Measurements from ENCODE around the gene TP53AIP1.

Gene TP53AIP1

DNA sequence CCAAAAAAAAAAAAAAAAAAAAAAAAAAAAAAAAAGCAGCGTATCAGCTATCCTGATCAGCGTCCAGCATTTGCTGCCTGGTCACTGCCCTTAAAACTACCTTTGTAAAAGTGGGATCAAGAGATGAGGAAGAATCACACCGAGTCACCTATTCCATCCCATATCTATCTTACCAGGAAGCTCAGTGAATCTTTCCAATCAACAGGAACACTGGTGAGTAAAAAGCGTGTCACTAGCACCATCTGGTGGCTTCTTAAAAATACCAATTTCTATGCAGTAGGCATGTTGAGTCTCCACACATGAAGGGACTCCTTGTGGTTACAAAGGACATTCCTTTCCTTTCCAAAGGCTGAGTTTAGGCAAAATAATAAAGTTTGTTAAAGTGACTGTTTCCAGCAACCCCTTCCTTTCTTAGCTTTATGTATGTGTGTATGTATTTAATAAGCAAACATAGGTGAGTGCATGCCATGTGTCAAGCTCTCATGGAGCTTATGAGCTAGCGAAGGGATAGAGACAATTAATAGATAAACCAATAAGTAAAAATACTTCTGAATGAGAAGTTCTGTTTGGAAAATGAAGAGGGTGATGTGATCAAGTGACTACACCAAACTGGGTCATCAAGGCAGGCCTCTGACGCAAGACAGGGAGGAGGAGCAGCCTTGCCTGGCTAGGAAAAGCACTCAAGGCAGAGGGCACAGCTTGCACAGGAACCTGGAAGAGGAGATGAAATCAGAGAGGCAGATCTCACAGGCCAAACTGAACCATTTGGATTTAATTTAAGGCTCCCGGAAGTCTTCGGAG, 13.9 kb upstream of the TP53AIP1 start:
- no peaks in the 10 kb centered on the region for H3K27me3 ChIP-seq (ENCODE audit: insufficient read depth, insufficient read length)
- no peaks in the 10 kb centered on the region for H3K9me3 ChIP-seq (ENCODE audit: insufficient read depth, low read length)
- H3K4me1 ChIP-seq (ENCODE audit: insufficient read depth, insufficient read length) = no peaks in the 10 kb centered on the region
- H3K36me3 ChIP-seq (ENCODE audit: insufficient read depth, insufficient read length, low read length) = no peaks in the 10 kb centered on the region
- DNase-seq (ENCODE audit: low read depth, low spot score) = peak; percentile 60
- no peak for TF ChIP-seq YY1 (IDR thresholded peaks at IDR 0.05; ENCODE audit: insufficient read depth, insufficient read length)
- no peak for TF ChIP-seq ZNF274 (IDR thresholded peaks at IDR 0.05; ENCODE audit: low read depth, low read length)
- TF ChIP-seq SUZ12 (IDR thresholded peaks at IDR 0.05; ENCODE audit: extremely low read depth, insufficient read depth, insufficient read length) = no peak
- no peak overlapping the region for H3K9ac ChIP-seq (ENCODE audit: insufficient read length, low read depth)
- H3K4me3 ChIP-seq (ENCODE audit: insufficient read length, low read depth) = no peak overlapping the region

DNA sequence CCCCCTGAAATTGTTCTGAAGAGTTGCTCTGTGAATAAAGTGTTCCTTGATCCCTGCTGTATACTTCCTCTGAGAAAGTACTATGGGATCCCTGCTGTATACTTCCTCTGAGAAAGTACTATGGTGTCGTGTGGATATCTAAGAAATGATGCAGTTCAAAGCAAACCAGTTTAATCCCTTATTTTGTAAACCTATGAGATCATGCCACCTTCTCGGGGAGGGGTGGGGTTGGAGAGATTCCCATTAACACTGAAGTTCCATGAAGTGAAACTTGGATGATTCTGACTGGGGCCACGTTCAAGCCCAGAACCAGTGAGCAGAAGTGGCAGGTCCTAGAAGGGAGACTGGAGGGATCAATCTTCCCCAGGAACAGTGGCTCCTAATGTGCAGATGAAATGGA, 13.0 kb upstream of the TP53AIP1 start:
- no peak overlapping the region for H3K9ac ChIP-seq (ENCODE audit: insufficient read length, low read depth)
- no peak for TF ChIP-seq YY1 (IDR thresholded peaks at IDR 0.05; ENCODE audit: insufficient read depth, insufficient read length)
- no peak for TF ChIP-seq ZNF274 (IDR thresholded peaks at IDR 0.05; ENCODE audit: low read depth, low read length)
- TF ChIP-seq SUZ12 (IDR thresholded peaks at IDR 0.05; ENCODE audit: extremely low read depth, insufficient read depth, insufficient read length) = no peak
- no peaks in the 10 kb centered on the region for H3K36me3 ChIP-seq (ENCODE audit: insufficient read depth, insufficient read length, low read length)
- H3K4me1 ChIP-seq (ENCODE audit: insufficient read depth, insufficient read length) = no peaks in the 10 kb centered on the region
- no peaks in the 10 kb centered on the region for H3K9me3 ChIP-seq (ENCODE audit: insufficient read depth, low read length)
- no peak overlapping the region for H3K4me3 ChIP-seq (ENCODE audit: insufficient read length, low read depth)
- DNase-seq (ENCODE audit: low read depth, low spot score) = no peak
- no peaks in the 10 kb centered on the region for H3K27me3 ChIP-seq (ENCODE audit: insufficient read depth, insufficient read length)

DNA sequence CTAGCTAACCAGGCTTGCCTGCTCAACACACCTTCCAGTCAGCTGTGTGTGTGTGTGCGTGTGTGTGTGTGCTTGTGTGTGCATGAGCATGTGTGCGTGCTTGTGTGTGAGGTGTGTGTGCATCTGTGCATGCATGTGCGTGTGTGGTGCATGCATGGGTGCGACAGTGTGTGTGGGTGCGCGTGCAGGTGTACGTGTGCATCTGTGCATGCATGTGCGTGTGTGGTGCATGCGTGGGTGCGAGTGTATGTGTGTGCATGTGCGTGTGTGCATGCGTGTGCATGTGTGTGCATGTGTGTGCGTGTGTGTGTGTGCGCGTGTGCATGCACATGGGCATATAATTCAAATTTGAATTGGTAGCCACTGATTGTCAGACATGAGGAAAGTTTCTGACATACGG, 10.5 kb upstream of the TP53AIP1 start:
- TF ChIP-seq SUZ12 (IDR thresholded peaks at IDR 0.05; ENCODE audit: extremely low read depth, insufficient read depth, insufficient read length) (no peak), YY1 (IDR thresholded peaks at IDR 0.05; ENCODE audit: insufficient read depth, insufficient read length) (no peak), ZNF274 (IDR thresholded peaks at IDR 0.05; ENCODE audit: low read depth, low read length) (no peak)
- H3K9ac ChIP-seq (ENCODE audit: insufficient read length, low read depth) = no peak overlapping the region
- no peak for DNase-seq (ENCODE audit: low read depth, low spot score)
- H3K4me1 ChIP-seq (ENCODE audit: insufficient read depth, insufficient read length) = no peaks in the 10 kb centered on the region
- no peaks in the 10 kb centered on the region for H3K9me3 ChIP-seq (ENCODE audit: insufficient read depth, low read length)
- H3K36me3 ChIP-seq (ENCODE audit: insufficient read depth, insufficient read length, low read length) = no peaks in the 10 kb centered on the region
- no peaks in the 10 kb centered on the region for H3K27me3 ChIP-seq (ENCODE audit: insufficient read depth, insufficient read length)
- no peak overlapping the region for H3K4me3 ChIP-seq (ENCODE audit: insufficient read length, low read depth)

DNA sequence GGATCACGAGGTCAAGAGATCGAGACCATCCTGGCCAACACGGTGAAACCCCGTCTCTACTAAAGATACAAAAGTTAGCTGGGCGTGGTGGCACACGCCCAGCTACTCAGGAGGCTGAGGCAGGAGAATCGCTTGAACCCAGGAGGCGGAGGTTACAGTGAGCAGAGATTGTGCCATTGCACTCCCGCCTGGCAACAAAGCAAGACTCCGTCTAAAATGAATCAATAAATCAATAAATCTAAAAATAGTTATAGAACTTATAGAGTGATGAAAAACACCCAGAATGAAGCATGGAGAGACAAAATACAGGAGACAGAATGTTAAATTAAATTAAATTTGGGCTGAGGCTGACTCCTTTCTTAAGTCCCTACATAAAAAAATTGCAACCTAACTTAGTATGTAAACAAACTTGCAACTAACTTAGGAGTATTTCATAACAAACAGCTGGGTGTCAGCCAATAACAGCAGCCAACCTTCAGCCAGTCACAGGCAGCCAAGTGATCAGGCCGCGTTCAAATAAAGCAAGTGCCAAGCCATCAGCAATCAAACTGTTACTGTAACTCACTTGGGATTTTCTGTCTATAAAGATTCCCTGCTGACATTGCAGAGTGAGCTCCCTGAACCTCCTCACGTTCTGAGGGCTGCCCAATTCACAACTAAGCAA, 7.3 kb upstream of the TP53AIP1 start:
- Histone ChIP-seq H3K4me1 (ENCODE audit: insufficient read depth, insufficient read length) (no peaks in the 10 kb centered on the region), H3K9me3 (ENCODE audit: insufficient read depth, low read length) (no peaks in the 10 kb centered on the region)
- TF ChIP-seq ZNF274 (IDR thresholded peaks at IDR 0.05; ENCODE audit: low read depth, low read length) = no peak
- TF ChIP-seq YY1 (IDR thresholded peaks at IDR 0.05; ENCODE audit: insufficient read depth, insufficient read length) = no peak
- TF ChIP-seq SUZ12 (IDR thresholded peaks at IDR 0.05; ENCODE audit: extremely low read depth, insufficient read depth, insufficient read length) = no peak

DNA sequence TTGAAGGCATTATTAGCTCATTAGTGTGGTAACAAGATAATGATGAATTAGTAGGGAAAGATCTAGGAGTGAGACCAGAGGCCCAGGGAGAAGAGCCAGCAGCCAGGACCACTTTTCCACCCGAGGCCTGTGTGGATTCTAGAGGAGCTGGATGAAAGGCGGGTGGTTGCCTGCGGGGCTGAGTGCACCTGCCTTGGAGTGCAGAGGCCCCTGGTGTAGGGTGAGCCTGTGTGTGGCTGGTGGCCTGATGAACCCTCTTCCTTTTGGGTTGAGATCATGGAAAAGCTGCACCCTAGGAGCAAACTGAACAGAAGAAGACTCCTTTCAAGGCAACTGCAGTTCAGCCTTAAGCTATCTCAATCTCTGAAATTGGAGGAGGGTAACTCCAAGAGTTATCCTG, 5.9 kb upstream of the TP53AIP1 start:
- Histone ChIP-seq H3K9me3 (ENCODE audit: insufficient read depth, low read length) (no peaks in the 10 kb centered on the region), H3K4me1 (ENCODE audit: insufficient read depth, insufficient read length) (no peaks in the 10 kb centered on the region), H3K27me3 (ENCODE audit: insufficient read depth, insufficient read length) (no peaks in the 10 kb centered on the region), H3K9ac (ENCODE audit: insufficient read length, low read depth) (no peak overlapping the region), H3K36me3 (ENCODE audit: insufficient read depth, insufficient read length, low read length) (no peaks in the 10 kb centered on the region), H3K4me3 (ENCODE audit: insufficient read length, low read depth) (no peak overlapping the region)
- no peak for DNase-seq (ENCODE audit: low read depth, low spot score)
- TF ChIP-seq SUZ12 (IDR thresholded peaks at IDR 0.05; ENCODE audit: extremely low read depth, insufficient read depth, insufficient read length) = no peak
- no peak for TF ChIP-seq YY1 (IDR thresholded peaks at IDR 0.05; ENCODE audit: insufficient read depth, insufficient read length)
- no peak for TF ChIP-seq ZNF274 (IDR thresholded peaks at IDR 0.05; ENCODE audit: low read depth, low read length)

More for the DNA sequence above, 7.3 kb upstream of the TP53AIP1 start:
- Histone ChIP-seq H3K27me3 (ENCODE audit: insufficient read depth, insufficient read length) (no peaks in the 10 kb centered on the region), H3K4me3 (ENCODE audit: insufficient read length, low read depth) (no peak overlapping the region), H3K9ac (ENCODE audit: insufficient read length, low read depth) (no peak overlapping the region), H3K36me3 (ENCODE audit: insufficient read depth, insufficient read length, low read length) (no peaks in the 10 kb centered on the region)
- DNase-seq (ENCODE audit: low read depth, low spot score) = no peak

DNA sequence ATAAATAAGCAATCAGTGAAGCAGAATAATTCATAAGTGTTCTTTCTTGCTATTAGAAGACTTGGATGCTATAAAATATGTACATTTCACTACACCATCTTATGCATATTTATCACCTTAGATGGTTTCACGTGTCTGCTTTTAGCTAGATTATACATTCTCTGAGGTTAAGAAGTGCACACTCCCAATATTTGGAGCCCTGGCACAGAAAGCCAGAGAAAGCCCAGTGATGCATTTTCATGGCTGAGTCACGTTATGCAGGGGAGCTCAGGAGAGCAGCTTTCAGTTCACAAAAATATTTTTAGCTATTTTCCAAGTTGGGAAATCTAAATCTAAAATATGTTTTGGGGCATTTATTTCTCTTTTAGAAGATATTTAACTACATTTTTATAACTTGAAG, 5.1 kb upstream of the TP53AIP1 start:
- no peak for DNase-seq (ENCODE audit: low read depth, low spot score)
- Histone ChIP-seq H3K36me3 (ENCODE audit: insufficient read depth, insufficient read length, low read length) (no peaks in the 10 kb centered on the region), H3K27me3 (ENCODE audit: insufficient read depth, insufficient read length) (no peaks in the 10 kb centered on the region), H3K4me1 (ENCODE audit: insufficient read depth, insufficient read length) (no peaks in the 10 kb centered on the region), H3K9ac (ENCODE audit: insufficient read length, low read depth) (no peak overlapping the region), H3K9me3 (ENCODE audit: insufficient read depth, low read length) (no peaks in the 10 kb centered on the region), H3K4me3 (ENCODE audit: insufficient read length, low read depth) (no peak overlapping the region)
- TF ChIP-seq YY1 (IDR thresholded peaks at IDR 0.05; ENCODE audit: insufficient read depth, insufficient read length) (no peak), SUZ12 (IDR thresholded peaks at IDR 0.05; ENCODE audit: extremely low read depth, insufficient read depth, insufficient read length) (no peak), ZNF274 (IDR thresholded peaks at IDR 0.05; ENCODE audit: low read depth, low read length) (no peak)

DNA sequence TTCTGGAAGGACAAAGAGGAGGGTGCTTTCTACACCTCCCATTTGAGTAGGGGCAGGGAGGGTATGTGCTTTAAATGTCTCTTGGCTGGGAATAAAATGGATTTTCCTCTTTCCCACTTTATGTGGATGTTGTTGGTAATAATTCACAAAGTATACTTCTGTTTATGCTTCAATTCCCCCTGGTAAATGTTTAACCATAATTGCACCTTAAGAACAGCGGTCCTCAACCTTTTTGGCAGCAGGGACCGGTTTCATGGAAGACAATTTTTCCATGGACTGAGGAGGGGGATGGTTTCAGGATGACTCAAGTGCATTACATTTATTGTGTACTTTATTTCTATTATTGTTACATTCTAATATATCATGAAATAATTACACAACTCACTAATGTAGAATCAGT, 4.0 kb upstream of the TP53AIP1 start:
- Histone ChIP-seq H3K4me1 (ENCODE audit: insufficient read depth, insufficient read length) (no peaks in the 10 kb centered on the region), H3K36me3 (ENCODE audit: insufficient read depth, insufficient read length, low read length) (no peaks in the 10 kb centered on the region), H3K9me3 (ENCODE audit: insufficient read depth, low read length) (no peaks in the 10 kb centered on the region), H3K9ac (ENCODE audit: insufficient read length, low read depth) (no peak overlapping the region), H3K27me3 (ENCODE audit: insufficient read depth, insufficient read length) (no peaks in the 10 kb centered on the region), H3K4me3 (ENCODE audit: insufficient read length, low read depth) (no peak overlapping the region)
- TF ChIP-seq YY1 (IDR thresholded peaks at IDR 0.05; ENCODE audit: insufficient read depth, insufficient read length) (no peak), ZNF274 (IDR thresholded peaks at IDR 0.05; ENCODE audit: low read depth, low read length) (no peak), SUZ12 (IDR thresholded peaks at IDR 0.05; ENCODE audit: extremely low read depth, insufficient read depth, insufficient read length) (no peak)
- DNase-seq (ENCODE audit: low read depth, low spot score) = no peak

Measured in NT2/D1 (cell line).